OCI-LY7 (cell line): ENCODE results near the gene TMEM258. TPM values are rescaled to one million over a fixed set of nuclear protein-coding genes. Genes with fewer than 3 reads are reported as not detected.

Experiments used
- BruUV-seq: library from RNA; stranded (reverse); fragments of 400-500 nt; replicated peaks from 2 replicates; lab custom pipeline; 2021; lab: Mats Ljungman, UMichigan
- CTCF ChIA-PET: fragments of 300-600 bp; sonication (Branson Sonifier 250); formaldehyde crosslinking; loops from one replicate; lab custom pipeline; 2022; ENCODE audit warnings: antibody characterized with exemption; ENCODE audit not compliant: unreplicated experiment; lab: Charles Lee
- POLR2A ChIA-PET: fragments of 300-600 bp; sonication (Branson Sonifier 250); formaldehyde crosslinking; loops from one replicate; lab custom pipeline; 2022; ENCODE audit warnings: antibody characterized with exemption; lab: Charles Lee
- DNase-seq: peaks from one replicate; pipeline ENCODE4 v3.0.0-alpha.2; 2015; ENCODE audit warnings: low spot score
- H2AFZ ChIP-seq: fragments of 200-600 bp; sonication (generic), shearing (Covaris generic); 2 replicates; pipeline ENCODE4 v1.6.1; 2014; ENCODE audit warnings: mild to moderate bottlenecking, antibody characterized with exemption, low read length, moderate library complexity
- H3K27ac ChIP-seq: fragments of 200-600 bp; sonication (generic); 2 replicates; pipeline ENCODE4 v1.5.1; 2014; ENCODE audit warnings: mixed run types, low read depth, mild to moderate bottlenecking, moderate library complexity, low read length, inconsistent platforms; ENCODE audit not compliant: poor library complexity, severe bottlenecking
- H3K36me3 ChIP-seq: fragments of 200-600 bp; sonication (generic); 2 replicates; pipeline ENCODE4 v1.6.1; 2014; ENCODE audit warnings: mild to moderate bottlenecking, antibody characterized with exemption, low read length, moderate library complexity, mixed read lengths; ENCODE audit not compliant: insufficient read depth
- H3K4me1 ChIP-seq: fragments of 200-600 bp; sonication (generic); 2 replicates; pipeline ENCODE4 v1.5.1; 2014; ENCODE audit warnings: mild to moderate bottlenecking, low read length; ENCODE audit not compliant: insufficient read depth, poor library complexity, severe bottlenecking
- H3K4me2 ChIP-seq: fragments of 200-600 bp; sonication (generic); 2 replicates; pipeline ENCODE4 v1.6.1; 2014; ENCODE audit warnings: mild to moderate bottlenecking, low read length
- H3K4me3 ChIP-seq: fragments of 200-600 bp; sonication (generic); 2 replicates; pipeline ENCODE4 v1.5.1; 2014; ENCODE audit warnings: mild to moderate bottlenecking, low read depth, low read length; ENCODE audit not compliant: poor library complexity, severe bottlenecking
- H3K79me2 ChIP-seq: fragments of 200-600 bp; sonication (generic); 2 replicates; pipeline ENCODE4 v1.6.1; 2016; ENCODE audit warnings: low read depth, mild to moderate bottlenecking, low read length, moderate library complexity, mixed read lengths; ENCODE audit not compliant: insufficient read depth
- H3K9me2 ChIP-seq: fragments of 200-600 bp; sonication (generic); 2 replicates; pipeline ENCODE4 v1.6.1; 2016; ENCODE audit warnings: mild to moderate bottlenecking, low read length, mixed read lengths; ENCODE audit not compliant: insufficient read depth
- H3K9me3 ChIP-seq: fragments of 200-600 bp; sonication (generic); 2 replicates; pipeline ENCODE4 v1.6.1; 2014; ENCODE audit warnings: mild to moderate bottlenecking, mixed run types, low read length, mixed read lengths
- H4K20me1 ChIP-seq: fragments of 200-600 bp; sonication (generic); 2 replicates; pipeline ENCODE4 v1.6.1; 2014; ENCODE audit warnings: mild to moderate bottlenecking, antibody characterized with exemption, low read length, moderate library complexity, mixed read lengths; ENCODE audit not compliant: insufficient read depth
- CTCF ChIP-seq: fragments of 200-600 bp; sonication (generic); conservative IDR thresholded peaks from 2 replicates; pipeline ENCODE4 v1.5.1; 2014; ENCODE audit warnings: mild to moderate bottlenecking, antibody characterized with exemption, low read length, moderate library complexity, mixed read lengths
- EZH2phosphoT487 ChIP-seq: fragments of 200-600 bp; sonication (generic); IDR thresholded peaks from 2 replicates; pipeline ENCODE4 v1.6.1; 2018; ENCODE audit warnings: low read depth, borderline replicate concordance, mild to moderate bottlenecking, mixed run types, antibody characterized with exemption, low read length, moderate library complexity, mixed read lengths
- intact Hi-C: fragments of 100-400 bp; cut with micrococcal nuclease; formaldehyde crosslinking; loops from one replicate; pipeline ENCODE4 v1.10.0; 2022; ENCODE audit not compliant: unreplicated experiment
- total RNA-seq, 2 experiments: library from RNA; depleted of rRNA in 1 of 2; stranded (reverse); fragments of >200 nt in 1 of 2; shearing (Covaris generic) in 1 of 2; gene quantifications; 2 replicates each; pipeline ENCODE4 v1.2.3, GENCODE V29; 2014 to 2022

TMEM258 gene
- total RNA-seq, 2 experiments from 2014 or later, result 174 TPM

- no peak for DNase-seq
- intact Hi-C loops, result no loop called here
- H3K9me2 ChIP-seq, result no peaks in the 10 kb centered on the region
- TF ChIP-seq CTCF (no peak), EZH2phosphoT487 (no peak)
- CTCF ChIA-PET, result no interaction called here
- no TSS peak for BruUV-seq
- no peaks in the 10 kb centered on the region for H3K9me3 ChIP-seq
- POLR2A ChIA-PET, result no interaction called here
- no peaks in the 10 kb centered on the region for H3K79me2 ChIP-seq
- H3K36me3 ChIP-seq, result no peaks in the 10 kb centered on the region
- H3K4me2 ChIP-seq, result no peak overlapping the region
- H3K27ac ChIP-seq, result no peak overlapping the region
- no peak overlapping the region for H2AFZ ChIP-seq
- peaks cover 24% of the 10 kb centered on the region for H3K4me1 ChIP-seq
- no peak overlapping the region for H3K4me3 ChIP-seq
- H4K20me1 ChIP-seq, result no peaks in the 10 kb centered on the region
Observed at GRCh38 chr11:61838501-61838900, 46.1 kb upstream of the TMEM258 start.

GRCh38 chr11:61837411-61838005 lies 45.1 kb upstream of the TMEM258 start:
- H3K27ac ChIP-seq, result no peak overlapping the region
- ChIA-PET CTCF (no interaction called here), POLR2A (interaction anchor here (0.7 kb wide), 1 partner anchor 45 kb away, joined by 3 read pairs; the partner anchor contains the start of genes FEN1 and TMEM258)
- no peaks in the 10 kb centered on the region for H3K9me3 ChIP-seq
- H3K36me3 ChIP-seq, result no peaks in the 10 kb centered on the region
- no peaks in the 10 kb centered on the region for H3K9me2 ChIP-seq
- intact Hi-C loops, result no loop called here
- TF ChIP-seq CTCF (no peak), EZH2phosphoT487 (no peak)
- DNase-seq, result no peak
- H2AFZ ChIP-seq, result no peak overlapping the region
- no peaks in the 10 kb centered on the region for H4K20me1 ChIP-seq
- H3K79me2 ChIP-seq, result no peaks in the 10 kb centered on the region
- no peak overlapping the region for H3K4me2 ChIP-seq
- H3K4me1 ChIP-seq, result peaks cover 26% of the 10 kb centered on the region
- no TSS peak for BruUV-seq
- H3K4me3 ChIP-seq, result no peak overlapping the region

- BruUV-seq, result no TSS peak
- Histone ChIP-seq H2AFZ (no peak overlapping the region), H4K20me1 (no peaks in the 10 kb centered on the region), H3K4me3 (no peak overlapping the region), H3K36me3 (no peaks in the 10 kb centered on the region), H3K4me1 (peaks cover 31% of the 10 kb centered on the region), H3K9me2 (no peaks in the 10 kb centered on the region), H3K27ac (no peak overlapping the region), H3K4me2 (no peak overlapping the region), H3K79me2 (no peaks in the 10 kb centered on the region), H3K9me3 (no peaks in the 10 kb centered on the region)
- POLR2A ChIA-PET, result interaction anchor here (0.7 kb wide), 1 partner anchor 59 kb away, joined by 3 read pairs; no protein-coding TSS in a partner anchor
- CTCF ChIA-PET, result no interaction called here
- intact Hi-C loops, result no loop called here
- no peak for TF ChIP-seq CTCF
- no peak for TF ChIP-seq EZH2phosphoT487
- DNase-seq, result no peak
Observed at GRCh38 chr11:61836193-61836592, 43.8 kb upstream of the TMEM258 start.
